HEK293 (cell line): ENCODE data around the gene GNMT.
"Not testable (repeated sequence)": the region's sequence is repeated elsewhere in the genome, so short reads cannot be mapped to it uniquely, and the experiment has no call there.

Experiments
- TCF7L2 ChIP-seq: IDR thresholded peaks from 2 replicates; pipeline ENCODE4 v1.6.1; 2011; ENCODE audit warnings: low read depth, mild to moderate bottlenecking, inconsistent platforms, low read length, moderate library complexity, borderline replicate concordance
- ZNF792 ChIP-seq: fragments of 450-650 bp; formaldehyde crosslinking; IDR thresholded peaks from 2 replicates; pipeline ENCODE4 v1.5.1; 2016; ENCODE audit warnings: missing biosample characterization, missing genetic modification characterization
- TF ChIP-seq, protein P1 (sequence below): fragments of 450-650 bp; formaldehyde crosslinking; IDR thresholded peaks from 2 replicates; pipeline ENCODE4 v1.5.1; 2016; ENCODE audit warnings: missing biosample characterization, missing genetic modification characterization

DNA sequence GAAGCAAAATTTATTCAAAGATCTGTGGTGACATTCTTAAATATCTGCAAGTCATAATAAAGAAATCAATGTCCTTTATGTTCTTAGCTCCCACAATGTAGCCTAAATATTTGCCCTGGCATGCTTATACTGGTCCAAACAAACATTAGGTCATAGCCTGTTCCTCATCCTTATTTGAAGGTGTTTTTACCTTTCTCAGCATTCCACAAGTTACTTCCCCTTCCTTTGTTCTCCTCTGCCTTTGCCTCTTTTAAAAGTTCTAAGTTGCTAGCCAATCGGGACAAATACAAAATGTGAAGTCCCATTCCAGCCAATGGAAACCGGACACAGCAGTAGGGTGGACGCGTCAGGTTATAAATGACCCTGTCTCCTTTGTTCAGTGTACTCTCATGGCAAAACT lies 6.1 kb upstream of the GNMT start:
- not testable (repeated sequence) for TF ChIP-seq TCF7L2; ZNF792 (tag by site-specific recombination)
- TF ChIP-seq, protein P1, sequence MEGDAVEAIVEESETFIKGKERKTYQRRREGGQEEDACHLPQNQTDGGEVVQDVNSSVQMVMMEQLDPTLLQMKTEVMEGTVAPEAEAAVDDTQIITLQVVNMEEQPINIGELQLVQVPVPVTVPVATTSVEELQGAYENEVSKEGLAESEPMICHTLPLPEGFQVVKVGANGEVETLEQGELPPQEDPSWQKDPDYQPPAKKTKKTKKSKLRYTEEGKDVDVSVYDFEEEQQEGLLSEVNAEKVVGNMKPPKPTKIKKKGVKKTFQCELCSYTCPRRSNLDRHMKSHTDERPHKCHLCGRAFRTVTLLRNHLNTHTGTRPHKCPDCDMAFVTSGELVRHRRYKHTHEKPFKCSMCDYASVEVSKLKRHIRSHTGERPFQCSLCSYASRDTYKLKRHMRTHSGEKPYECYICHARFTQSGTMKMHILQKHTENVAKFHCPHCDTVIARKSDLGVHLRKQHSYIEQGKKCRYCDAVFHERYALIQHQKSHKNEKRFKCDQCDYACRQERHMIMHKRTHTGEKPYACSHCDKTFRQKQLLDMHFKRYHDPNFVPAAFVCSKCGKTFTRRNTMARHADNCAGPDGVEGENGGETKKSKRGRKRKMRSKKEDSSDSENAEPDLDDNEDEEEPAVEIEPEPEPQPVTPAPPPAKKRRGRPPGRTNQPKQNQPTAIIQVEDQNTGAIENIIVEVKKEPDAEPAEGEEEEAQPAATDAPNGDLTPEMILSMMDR (tag by site-specific recombination): not testable (repeated sequence)
